ENCODE results near the gene OXCT1. TPM values are rescaled to one million over a fixed set of nuclear protein-coding genes. Genes with fewer than 3 reads are reported as not detected.

Gene OXCT1
- polyA plus RNA-seq, 1 donor from 2014 or later = 25.0 TPM

DNA sequence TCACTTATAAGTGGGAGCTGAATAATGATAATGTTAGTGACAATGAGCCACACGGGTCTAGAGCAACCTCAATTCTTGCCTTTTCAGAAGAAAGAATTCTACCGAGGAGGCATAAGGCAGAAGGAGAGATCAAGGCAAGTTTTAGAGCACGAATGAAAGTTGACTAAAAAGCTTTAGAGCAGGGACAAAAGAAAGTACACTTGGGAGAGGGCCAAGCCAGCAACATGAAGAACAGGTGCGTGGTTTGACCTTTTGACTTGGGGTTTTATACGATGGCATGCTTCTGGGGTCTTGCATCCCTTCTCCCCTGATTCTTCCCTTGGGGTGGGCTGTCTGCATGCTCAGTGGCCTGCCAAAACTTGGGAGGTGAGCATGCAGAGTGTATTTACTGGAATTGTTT lies 12.5 kb upstream of the OXCT1 start:
- H3K27ac Mint-ChIP-seq = no peak overlapping the region

DNA sequence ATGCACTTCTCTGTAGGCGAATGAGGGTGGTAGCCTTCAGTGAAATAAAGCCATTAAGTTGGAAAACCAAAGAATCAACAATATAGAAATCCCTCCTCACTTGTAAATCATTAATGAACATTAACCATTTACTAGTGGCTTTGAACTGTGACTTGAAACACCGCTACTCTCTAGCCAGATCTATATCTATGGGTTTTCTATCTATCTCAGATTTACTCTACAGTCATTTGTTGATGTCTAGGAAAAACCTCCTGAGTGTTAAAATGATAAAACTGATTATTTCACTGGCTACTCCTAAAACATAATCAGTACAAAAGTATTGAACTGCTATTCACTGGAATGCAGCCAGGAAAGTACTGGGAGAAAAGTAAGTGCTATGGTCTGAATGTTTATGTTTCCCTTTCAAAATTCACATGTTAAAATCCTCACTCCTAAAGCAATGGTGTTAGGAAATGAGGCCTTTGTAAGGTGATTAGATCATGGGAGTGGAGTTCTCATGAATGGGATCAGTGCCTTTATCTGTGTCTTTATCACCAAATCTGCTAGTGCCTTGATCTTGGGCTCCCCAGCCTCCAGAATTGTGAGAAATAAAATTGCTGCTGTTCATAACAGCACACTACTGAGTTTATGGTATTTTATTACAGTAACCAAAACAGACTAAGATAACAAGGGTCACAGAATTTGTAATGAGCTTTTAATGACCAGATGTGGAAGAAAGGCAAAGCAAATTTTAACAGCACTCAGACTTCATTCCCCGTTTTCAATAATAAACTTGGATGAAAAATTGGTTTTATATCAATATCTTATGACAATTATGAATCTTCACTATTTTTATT lies 8.6 kb upstream of the OXCT1 start:
- Mint-ChIP-seq H3K9me3 (no peaks in the 10 kb centered on the region), H3K27ac (no peak overlapping the region), H3K27me3 (no peaks in the 10 kb centered on the region), H3K4me1 (peaks cover 0 to 3% (median 0%) of the 10 kb centered on the region in 3 donors), H3K36me3 (peaks cover 3% of the 10 kb centered on the region), H3K4me3 (no peak overlapping the region)

More for the DNA sequence above, 12.5 kb upstream of the OXCT1 start:
- Mint-ChIP-seq H3K36me3 (peaks cover 3% of the 10 kb centered on the region), H3K9me3 (no peaks in the 10 kb centered on the region), H3K4me1 (no peaks in the 10 kb centered on the region), H3K27me3 (peaks cover 4% of the 10 kb centered on the region), H3K4me3 (no peak overlapping the region)

GRCh38 chr5:41878173-41878572 lies 7.9 kb upstream of the OXCT1 start:
- H3K4me1 Mint-ChIP-seq = peaks cover 0 to 4% (median 0%) of the 10 kb centered on the region in 3 donors

GRCh38 chr5:41877408-41877807 lies 7.2 kb upstream of the OXCT1 start:
- Mint-ChIP-seq H3K4me3 (no peak overlapping the region), H3K27me3 (no peaks in the 10 kb centered on the region), H3K36me3 (peaks cover 3% of the 10 kb centered on the region), H3K4me1 (peaks cover 0 to 4% (median 0%) of the 10 kb centered on the region in 3 donors), H3K27ac (no peak overlapping the region), H3K9me3 (no peaks in the 10 kb centered on the region)

More at GRCh38 chr5:41878173-41878572, 7.9 kb upstream of the OXCT1 start:
- no peak overlapping the region for H3K4me3 Mint-ChIP-seq
- no peak overlapping the region for H3K27ac Mint-ChIP-seq
- no peaks in the 10 kb centered on the region for H3K27me3 Mint-ChIP-seq
- H3K9me3 Mint-ChIP-seq = no peaks in the 10 kb centered on the region
- peaks cover 3% of the 10 kb centered on the region for H3K36me3 Mint-ChIP-seq

DNA sequence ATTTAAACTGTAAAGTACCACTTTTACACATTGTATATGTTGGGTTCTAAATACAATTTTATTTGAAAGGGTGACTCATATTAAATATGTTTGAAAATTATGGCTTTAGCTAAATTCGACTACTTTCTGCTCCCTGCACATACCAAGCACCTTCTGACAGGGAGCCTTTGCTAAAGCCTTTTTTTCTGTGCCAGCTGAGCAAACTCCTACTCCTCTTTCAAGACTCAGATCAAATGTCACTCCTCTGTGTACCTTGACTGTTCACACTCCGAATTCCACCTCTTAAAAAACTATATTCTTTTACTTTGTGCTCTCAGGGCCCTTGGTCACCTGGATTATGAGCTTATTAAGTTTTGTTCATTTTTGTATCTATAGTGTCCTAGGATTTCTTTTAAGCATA lies 6.5 kb upstream of the OXCT1 start:
- Mint-ChIP-seq H3K9me3 (no peaks in the 10 kb centered on the region), H3K4me3 (no peak overlapping the region), H3K36me3 (peaks cover 3% of the 10 kb centered on the region), H3K4me1 (peaks cover 0 to 4% (median 0%) of the 10 kb centered on the region in 3 donors), H3K27me3 (no peaks in the 10 kb centered on the region), H3K27ac (no peak overlapping the region)

- Mint-ChIP-seq H3K27ac (no peak overlapping the region), H3K27me3 (no peaks in the 10 kb centered on the region), H3K36me3 (peaks cover under 1% of the 10 kb centered on the region), H3K9me3 (no peaks in the 10 kb centered on the region), H3K4me3 (peak overlapping the region in 1 of 4 donors; percentile 65), H3K4me1 (peaks cover 4 to 12% (median 8%) of the 10 kb centered on the region in 3 donors)
Measured at GRCh38 chr5:41875121-41875520, 4.9 kb upstream of the OXCT1 start.

DNA sequence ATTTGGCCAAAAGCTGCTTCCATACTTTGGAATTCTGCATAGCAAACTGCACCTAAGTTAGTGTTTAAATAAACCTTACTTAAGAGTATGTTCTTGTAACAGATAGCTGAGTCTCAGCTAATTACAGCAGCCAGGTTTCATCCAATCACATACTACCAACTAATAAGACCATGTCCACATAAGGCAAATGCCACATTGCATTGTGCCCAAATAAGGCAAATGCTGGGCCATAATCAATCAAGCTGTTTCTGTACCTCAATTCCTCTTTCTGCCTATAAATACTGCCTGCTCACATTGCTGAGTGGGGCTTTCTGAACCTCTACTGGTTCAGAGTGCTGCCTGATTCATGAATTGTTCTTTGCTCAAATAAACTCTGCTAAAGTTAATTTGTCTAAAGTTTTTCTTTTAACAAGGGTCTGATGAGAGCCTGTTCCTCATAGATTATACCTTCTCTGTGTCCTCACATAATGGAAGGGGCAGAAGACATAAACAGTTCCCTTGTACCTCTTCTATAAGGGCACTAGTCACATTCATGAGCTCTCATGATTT lies 4.4 kb upstream of the OXCT1 start:
- Mint-ChIP-seq H3K36me3 (no peaks in the 10 kb centered on the region), H3K27me3 (no peaks in the 10 kb centered on the region), H3K9me3 (no peaks in the 10 kb centered on the region), H3K27ac (no peak overlapping the region), H3K4me3 (peak overlapping the region in 1 of 4 donors; percentile 65), H3K4me1 (peaks cover 4 to 12% (median 8%) of the 10 kb centered on the region in 3 donors)

- Mint-ChIP-seq H3K4me3 (peak overlapping the region in 1 of 4 donors; percentile 32), H3K4me1 (peaks cover 16 to 28% (median 22%) of the 10 kb centered on the region in 3 donors), H3K27me3 (no peaks in the 10 kb centered on the region), H3K27ac (no peak overlapping the region), H3K9me3 (no peaks in the 10 kb centered on the region), H3K36me3 (no peaks in the 10 kb centered on the region)
Measured at GRCh38 chr5:41871852-41872251, 1.6 kb upstream of the OXCT1 start.

- H3K4me3 Mint-ChIP-seq = peak overlapping the region; percentile 94 to 99 (median 96)
- no peaks in the 10 kb centered on the region for H3K36me3 Mint-ChIP-seq
- peaks cover 22 to 32% (median 30%) of the 10 kb centered on the region in 3 donors for H3K4me1 Mint-ChIP-seq
- no peaks in the 10 kb centered on the region for H3K9me3 Mint-ChIP-seq
- peak overlapping the region; percentile 92 to 98 (median 97) for H3K27ac Mint-ChIP-seq
- no peaks in the 10 kb centered on the region for H3K27me3 Mint-ChIP-seq
Measured at GRCh38 chr5:41870627-41871048, 413 bp upstream of the OXCT1 start.

GRCh38 chr5:41869151-41869723 lies 988 bp downstream of the OXCT1 start:
- Mint-ChIP-seq H3K27ac (peak overlapping the region; percentile 92 to 98 (median 97)), H3K9me3 (no peaks in the 10 kb centered on the region), H3K27me3 (no peaks in the 10 kb centered on the region), H3K36me3 (no peaks in the 10 kb centered on the region), H3K4me1 (peaks cover 26 to 43% (median 40%) of the 10 kb centered on the region in 3 donors), H3K4me3 (peak overlapping the region; percentile 94 to 99 (median 96))

GRCh38 chr5:41863871-41864486 lies 6.2 kb downstream of the OXCT1 start:
- Mint-ChIP-seq H3K9me3 (no peaks in the 10 kb centered on the region), H3K36me3 (no peaks in the 10 kb centered on the region), H3K4me1 (peaks cover 26 to 43% (median 33%) of the 10 kb centered on the region in 3 donors), H3K27ac (peak overlapping the region in 1 of 3 donors; percentile 65), H3K4me3 (no peak overlapping the region), H3K27me3 (no peaks in the 10 kb centered on the region)

DNA sequence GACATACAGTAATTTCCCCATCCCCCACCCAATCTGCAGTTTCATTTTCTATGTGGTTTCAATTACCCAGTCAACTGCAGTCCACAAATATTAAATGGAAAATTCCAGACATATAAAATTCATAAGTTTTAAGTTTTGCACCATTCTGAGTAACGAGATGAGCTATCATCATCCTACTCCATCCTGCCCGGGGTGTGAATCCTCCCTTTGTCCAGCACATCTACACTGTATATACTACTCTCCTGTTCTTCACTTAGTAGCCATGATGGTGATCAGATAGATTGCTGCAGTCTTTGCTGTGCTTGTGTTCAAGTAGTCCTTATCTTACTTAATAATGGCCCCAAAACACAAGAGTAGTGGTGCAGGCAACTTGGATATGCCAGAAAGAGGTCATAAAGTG lies 11.3 kb downstream of the OXCT1 start:
- peaks cover under 1 to 12% (median 5%) of the 10 kb centered on the region in 3 donors for H3K4me1 Mint-ChIP-seq
- H3K27me3 Mint-ChIP-seq = no peaks in the 10 kb centered on the region
- H3K9me3 Mint-ChIP-seq = no peaks in the 10 kb centered on the region
- no peak overlapping the region for H3K4me3 Mint-ChIP-seq
- peak overlapping the region in 2 of 3 donors; percentile 17 to 50 for H3K27ac Mint-ChIP-seq
- no peaks in the 10 kb centered on the region for H3K36me3 Mint-ChIP-seq

DNA sequence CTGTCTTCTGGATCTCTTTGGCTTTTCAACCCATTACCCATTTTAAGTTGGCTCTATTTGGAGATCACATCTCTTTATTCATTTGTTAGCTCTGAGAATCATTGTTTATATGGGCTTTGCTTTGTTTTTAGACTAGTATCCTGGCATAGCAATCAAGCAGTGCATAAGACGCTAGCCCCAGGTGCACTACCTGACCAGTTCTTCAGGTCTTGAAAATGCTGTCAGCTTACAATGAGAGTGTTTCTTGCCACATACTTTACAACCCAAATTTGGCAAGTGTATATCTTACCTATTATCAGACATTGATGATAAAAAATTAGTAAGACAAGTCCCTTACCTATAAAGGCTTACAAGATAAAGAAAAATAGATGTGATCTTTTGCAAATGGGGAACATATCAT lies 12.2 kb downstream of the OXCT1 start:
- Mint-ChIP-seq H3K27me3 (no peaks in the 10 kb centered on the region), H3K36me3 (no peaks in the 10 kb centered on the region), H3K4me1 (peaks cover 0 to 7% (median 5%) of the 10 kb centered on the region in 3 donors), H3K4me3 (no peak overlapping the region), H3K27ac (no peak overlapping the region), H3K9me3 (no peaks in the 10 kb centered on the region)

- Mint-ChIP-seq H3K27ac (no peak overlapping the region), H3K4me3 (no peak overlapping the region)
Measured at GRCh38 chr5:41856644-41857491, 13.4 kb downstream of the OXCT1 start.

More at GRCh38 chr5:41856644-41857491, 13.4 kb downstream of the OXCT1 start:
- Mint-ChIP-seq H3K36me3 (no peaks in the 10 kb centered on the region), H3K4me1 (peaks cover 0 to 7% (median 5%) of the 10 kb centered on the region in 3 donors), H3K27me3 (no peaks in the 10 kb centered on the region), H3K9me3 (no peaks in the 10 kb centered on the region)
